HG02642 (cell line): ENCODE results near the gene DNAJC25.
"Not testable (repeated sequence)": the region's sequence is repeated elsewhere in the genome, so short reads cannot be mapped to it uniquely, and the experiment has no call there.

Source experiments
- ATAC-seq: cut with Tn5 transposase; IDR thresholded peaks from one replicate; pipeline ENCODE4 v1.9.1; 2021; ENCODE audit warnings: mild to moderate bottlenecking; ENCODE audit not compliant: unreplicated experiment, poor library complexity

The DNAJC25 gene

DNA sequence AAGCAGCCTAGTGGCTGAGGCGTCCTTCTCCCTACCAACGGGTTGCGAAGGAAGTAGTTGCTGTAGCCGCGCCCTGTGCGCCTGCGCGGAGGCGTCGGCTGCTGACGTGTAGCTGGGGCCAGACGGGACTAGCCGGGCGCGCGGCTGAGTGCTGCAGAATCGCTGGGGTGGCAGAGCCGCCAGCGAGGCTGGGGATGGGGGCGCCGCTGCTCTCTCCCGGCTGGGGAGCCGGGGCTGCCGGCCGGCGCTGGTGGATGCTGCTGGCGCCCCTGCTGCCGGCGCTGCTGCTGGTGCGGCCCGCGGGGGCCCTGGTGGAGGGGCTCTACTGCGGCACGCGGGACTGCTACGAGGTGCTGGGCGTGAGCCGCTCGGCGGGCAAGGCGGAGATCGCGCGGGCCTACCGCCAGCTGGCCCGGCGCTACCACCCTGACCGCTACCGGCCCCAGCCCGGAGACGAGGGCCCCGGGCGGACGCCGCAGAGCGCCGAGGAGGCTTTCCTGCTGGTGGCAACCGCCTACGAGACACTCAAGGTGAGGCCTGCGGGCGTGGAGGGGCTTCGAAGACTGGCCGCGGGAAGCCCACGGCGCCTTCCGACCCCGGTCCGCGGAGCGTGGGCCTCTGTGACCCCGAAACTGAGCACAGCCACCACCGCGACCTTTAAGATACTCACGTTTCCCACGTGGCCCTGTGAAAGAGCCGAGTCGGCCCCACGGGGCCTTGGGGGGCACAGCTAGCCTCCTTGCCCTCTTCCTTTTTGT is at the start of gene DNAJC25:
TSS of gene DNAJC25 (plus strand) at position 121 of the 758 bp plus-strand sequence. CDS start at position 195, 74 bp downstream.
- ATAC-seq, result peak; percentile 98

- no peak for ATAC-seq
Measured at GRCh38 chr9:111582888-111583287, 48.2 kb upstream of the DNAJC25 start.

DNA sequence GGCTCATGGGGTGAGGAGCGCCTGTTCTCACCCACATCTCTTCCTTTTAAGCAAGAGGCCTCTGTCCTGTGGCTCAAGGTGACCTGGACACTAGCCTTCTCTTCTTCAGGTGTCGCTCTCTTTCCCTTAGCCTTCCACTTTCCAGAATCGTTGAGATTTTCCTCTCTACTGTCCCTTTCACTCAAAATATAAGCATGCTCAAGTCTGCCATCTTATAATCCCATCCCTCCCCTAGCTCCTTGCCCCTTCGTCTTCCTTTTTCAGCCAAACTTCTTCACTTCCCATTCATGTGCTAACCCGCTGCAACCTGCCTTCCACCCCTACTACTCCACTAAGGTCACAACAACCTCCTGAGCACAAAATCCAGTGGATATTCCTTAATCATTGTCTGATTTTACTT is 44.8 kb upstream of the DNAJC25 start:
- ATAC-seq, result no peak

DNA sequence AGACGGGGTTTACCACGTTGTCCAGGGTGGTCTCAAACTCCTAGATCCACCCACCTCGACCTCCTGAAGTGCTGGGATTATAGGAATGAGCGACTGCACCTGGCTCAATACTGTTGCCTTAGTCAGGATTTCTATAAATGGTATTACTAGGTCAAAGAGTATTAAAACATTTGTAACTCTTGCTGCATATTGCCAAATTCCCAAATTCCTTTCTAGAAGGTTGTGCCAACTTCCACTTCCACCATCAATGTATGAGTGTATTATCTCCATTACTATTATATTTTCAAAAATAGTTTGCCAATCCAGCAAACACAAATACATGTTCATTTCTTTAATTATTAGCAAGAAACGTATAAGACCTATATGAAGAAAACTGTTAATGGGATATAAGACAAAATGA is 42.3 kb upstream of the DNAJC25 start:
- ATAC-seq, result no peak

DNA sequence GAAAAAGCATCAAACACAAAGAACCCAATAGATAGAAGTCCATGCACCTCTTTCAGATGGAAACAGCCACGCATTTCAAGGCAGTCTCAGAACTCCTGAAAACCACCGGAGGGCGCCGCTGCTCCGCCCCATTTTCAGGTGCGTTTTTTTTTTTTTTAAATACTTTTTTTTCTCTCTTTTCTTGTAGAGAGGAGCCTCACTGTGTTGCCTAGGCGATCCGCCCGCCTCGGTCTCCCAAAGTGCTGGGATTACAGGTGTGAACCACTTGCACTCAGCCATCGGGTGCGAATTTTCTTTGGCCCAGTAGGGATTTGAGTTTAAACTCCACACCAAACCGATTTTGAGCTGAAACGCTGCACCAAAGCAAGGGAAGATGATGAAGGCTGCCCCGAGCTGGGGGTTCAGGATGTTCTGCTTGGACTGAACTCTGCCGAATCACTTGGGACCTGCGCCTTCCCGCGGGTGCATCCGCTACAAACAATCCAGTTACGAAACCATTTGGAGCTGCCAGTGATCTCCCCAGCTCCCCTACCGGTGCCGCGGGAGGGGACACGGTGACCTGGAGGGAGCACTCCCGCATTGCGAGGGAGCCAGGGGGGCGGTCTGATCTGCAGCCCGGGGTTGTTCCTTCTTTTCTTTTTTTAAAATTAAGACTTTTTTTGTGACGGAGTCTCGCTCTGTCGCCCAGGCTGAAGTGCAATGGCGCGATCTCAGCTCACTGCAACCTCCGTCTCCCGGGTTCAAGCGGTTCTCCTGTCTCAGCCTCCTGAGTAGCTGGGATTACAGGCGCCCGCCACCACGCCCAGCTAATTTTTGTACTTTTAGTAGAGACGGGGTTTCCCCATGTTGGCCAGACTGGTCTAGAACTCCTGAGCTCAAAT is 33.0 kb upstream of the DNAJC25 start:
- no peak for ATAC-seq

GRCh38 chr9:111598733-111599091 is 32.4 kb upstream of the DNAJC25 start:
- ATAC-seq, result no peak

DNA sequence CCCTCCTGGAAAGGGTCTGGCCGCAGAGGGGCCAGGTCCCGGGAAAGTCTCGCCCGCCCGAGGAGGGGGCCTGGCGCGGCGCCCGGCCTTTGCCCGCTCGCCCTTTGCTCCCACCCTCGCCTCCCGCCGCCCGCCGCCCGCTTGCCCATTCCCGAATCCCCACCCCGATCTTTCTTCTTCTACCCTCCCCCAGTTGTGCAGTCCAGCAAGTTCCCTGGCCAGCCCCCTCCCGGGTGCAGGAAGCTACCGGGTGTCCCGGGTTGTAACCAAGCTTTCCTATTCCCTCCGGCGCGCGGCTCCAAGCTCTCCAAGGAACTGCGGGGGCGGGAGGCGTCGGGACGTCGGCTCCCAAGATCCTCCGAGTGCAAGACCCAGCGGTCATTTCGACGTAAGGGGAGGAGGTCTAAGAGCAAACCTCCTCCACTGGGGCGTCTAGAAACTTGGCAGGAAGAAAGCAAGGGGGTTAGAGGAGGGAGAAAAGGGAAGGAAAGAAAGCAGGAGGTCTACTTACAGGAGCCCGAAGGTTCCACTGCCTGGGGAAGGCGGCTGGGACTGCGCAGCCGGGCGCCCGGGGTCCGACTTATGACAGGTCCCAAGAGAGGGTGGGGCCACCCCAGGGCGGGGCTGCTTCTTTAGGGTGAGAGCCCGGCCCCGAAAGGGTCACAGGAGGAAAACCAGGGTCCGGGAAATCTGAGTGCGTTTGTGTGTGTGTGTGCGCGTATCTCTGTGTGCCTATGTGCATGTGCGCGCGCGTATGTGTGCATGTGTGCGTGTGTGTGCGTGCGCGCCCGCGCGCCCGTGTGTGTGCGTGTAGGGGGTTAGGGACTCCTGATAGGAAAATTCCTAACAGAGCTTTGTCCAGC is 31.8 kb upstream of the DNAJC25 start, which contains the start of gene PTGR1:
TSS of gene PTGR1 (minus strand) at position 556 of the 863 bp plus-strand sequence. CDS start 2,225 bp downstream, outside the sequence.
- ATAC-seq, result no peak

DNA sequence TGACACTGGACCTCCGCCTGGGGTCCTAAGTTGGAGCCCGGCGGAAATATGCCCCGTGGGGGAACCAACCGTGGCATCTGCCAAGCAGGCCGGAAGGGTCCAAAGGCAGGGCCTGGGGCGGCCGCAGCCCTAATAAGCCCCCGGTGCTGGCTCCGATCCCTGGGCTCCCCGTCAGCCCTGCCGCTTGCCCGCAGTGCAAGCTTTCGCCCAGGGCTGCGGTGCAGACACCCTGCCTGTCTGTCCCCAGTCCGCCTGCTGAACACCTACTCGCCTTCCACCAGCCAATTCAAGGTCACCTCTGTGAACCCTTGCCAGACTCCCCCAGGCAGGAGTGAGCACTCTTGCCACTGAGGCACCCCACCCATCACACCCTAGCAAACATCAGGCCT is 31.2 kb upstream of the DNAJC25 start:
- no peak for ATAC-seq

- ATAC-seq, result no peak
Measured at GRCh38 chr9:111601237-111602018, 29.7 kb upstream of the DNAJC25 start.

GRCh38 chr9:111603041-111603440 is 28.1 kb upstream of the DNAJC25 start:
- no peak for ATAC-seq

DNA sequence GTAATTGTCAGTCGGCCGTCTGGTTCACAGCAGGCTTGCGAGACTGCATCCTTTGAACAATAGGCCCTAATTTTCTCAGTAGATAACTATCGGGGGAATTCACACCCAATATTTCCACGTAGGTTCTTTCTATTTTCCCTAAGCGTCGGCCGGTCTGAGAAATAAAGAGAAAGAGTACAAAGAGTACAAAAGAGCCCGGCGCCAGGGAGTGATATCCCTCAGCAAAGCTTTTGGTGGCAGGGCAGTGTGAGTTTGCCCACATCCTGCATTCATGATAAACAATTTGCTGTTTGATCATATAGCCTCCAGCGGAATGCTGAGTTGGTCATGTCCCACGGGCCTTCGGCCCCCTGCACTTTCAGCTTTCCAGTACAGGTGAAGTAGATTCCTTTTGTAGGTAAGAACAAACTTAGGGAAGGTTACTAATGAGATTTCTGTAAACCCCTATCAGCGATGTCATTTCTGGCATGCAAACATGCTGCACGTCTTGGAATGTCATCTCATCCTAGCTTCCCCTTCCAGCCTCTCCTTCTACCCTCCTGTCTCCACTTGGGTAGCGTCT is 27.0 kb upstream of the DNAJC25 start:
- ATAC-seq, result no peak

GRCh38 chr9:111605041-111605559 is 26.0 kb upstream of the DNAJC25 start:
- ATAC-seq, result no peak

DNA sequence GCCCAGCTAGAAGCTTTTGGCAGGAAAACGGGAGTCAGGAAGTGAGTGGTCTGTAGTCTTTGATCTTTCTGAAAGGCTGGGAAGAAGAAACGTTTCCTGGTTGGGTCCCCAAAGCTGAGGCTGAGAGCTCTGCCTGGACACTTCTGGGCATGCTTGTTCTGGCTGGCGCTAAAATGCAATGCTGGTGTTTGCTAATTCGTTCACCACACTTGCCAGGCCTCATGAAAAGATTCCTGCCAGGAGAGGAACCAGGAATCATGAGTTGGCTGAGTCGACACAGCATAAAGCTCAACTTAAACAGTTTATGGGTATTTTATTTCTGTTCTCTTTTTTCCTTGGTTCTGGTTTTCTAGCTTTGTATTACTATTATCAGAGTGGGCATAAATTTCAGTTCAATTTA is 21.0 kb upstream of the DNAJC25 start:
- no peak for ATAC-seq

DNA sequence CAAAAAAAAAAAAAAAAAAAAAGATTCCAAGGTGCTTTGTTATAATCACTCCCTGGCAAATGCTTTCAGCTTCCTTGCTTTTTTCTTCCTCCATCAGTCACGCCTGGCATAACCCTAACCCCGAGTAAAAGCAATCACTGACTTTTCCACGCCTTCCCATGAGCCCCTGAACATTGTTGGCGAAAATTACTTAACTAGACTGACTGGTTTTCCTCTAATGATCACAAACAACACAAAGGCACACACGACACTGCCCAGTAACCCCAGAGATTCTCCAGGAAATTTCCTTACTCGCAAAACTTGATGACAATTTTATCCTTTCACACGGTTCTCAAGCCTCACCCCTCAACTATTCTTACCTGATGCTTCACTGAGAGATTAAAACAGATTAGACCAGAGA is 20.3 kb upstream of the DNAJC25 start:
- no peak for ATAC-seq

GRCh38 chr9:111613436-111614040 is 17.6 kb upstream of the DNAJC25 start:
- no peak for ATAC-seq

GRCh38 chr9:111615928-111616327 is 15.2 kb upstream of the DNAJC25 start:
- no peak for ATAC-seq

DNA sequence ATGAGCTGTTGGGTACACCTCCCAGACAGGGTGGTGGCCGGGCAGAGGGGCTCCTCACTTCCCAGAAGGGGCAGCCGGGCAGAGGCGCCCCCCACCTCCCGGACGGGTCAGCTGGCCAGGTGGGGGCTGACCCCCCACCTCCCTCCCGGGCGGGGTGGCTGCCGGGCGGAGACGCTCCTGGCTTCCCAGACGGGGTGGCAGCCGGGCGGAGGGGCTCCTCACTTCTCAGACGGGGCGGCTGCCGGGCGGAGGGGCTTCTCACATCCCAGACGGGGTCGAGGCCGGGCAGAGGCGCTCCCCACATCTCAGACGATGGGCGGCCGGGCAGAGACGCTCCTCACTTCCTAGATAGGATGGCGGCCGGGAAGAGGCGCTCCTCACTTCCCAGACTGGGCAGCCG is 13.8 kb upstream of the DNAJC25 start:
- ATAC-seq, result not testable (repeated sequence)

DNA sequence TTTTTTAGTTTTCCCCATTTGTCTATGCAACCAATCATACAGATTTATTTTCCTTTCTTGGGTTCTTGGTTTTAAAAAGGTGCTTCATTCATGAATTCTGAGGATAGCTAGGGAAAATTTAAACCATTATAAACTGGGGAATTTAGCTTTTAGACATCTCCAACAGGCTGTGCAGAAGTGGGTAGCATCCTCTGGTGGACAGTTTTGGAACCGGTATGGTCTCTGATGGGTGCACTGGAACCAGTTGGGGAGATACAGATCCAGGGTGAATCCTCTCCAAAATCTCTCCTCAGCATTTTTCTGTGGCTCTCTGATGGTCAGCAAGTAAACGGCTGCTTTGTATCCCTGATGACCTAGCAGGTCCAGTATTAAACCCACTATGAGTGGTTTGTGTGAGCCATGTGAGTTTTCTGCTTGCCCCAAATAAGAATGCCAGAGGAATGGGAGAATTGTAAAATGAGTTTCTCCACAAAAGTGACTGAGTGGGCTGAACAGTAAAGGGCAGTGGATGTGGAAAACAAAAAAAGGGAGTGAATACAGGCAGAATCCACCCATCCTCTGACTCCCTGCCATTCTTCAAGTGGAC is 9.1 kb upstream of the DNAJC25 start:
- no peak for ATAC-seq
